NCI-H128 (cell line): Measurements from ENCODE around the gene HMSD.

Experiments used
- DNase-seq: peaks from one replicate; lab custom pipeline; 2025; ENCODE audit not compliant: unreplicated experiment; lab: John Stamatoyannopoulos, UW

The HMSD gene

GRCh38 chr18:63987743-63988142, 38.6 kb downstream of the HMSD start:
- no peak for DNase-seq

GRCh38 chr18:63992751-63993150, 43.6 kb downstream of the HMSD start:
- no peak for DNase-seq

- DNase-seq: no peak
Observed at GRCh38 chr18:63994783-63995399, 45.8 kb downstream of the HMSD start.

GRCh38 chr18:63997041-63997440, 47.9 kb downstream of the HMSD start:
- DNase-seq: no peak

- DNase-seq: no peak
Observed at GRCh38 chr18:63997606-63998005, 48.5 kb downstream of the HMSD start.

GRCh38 chr18:63999871-64000270, 50.8 kb downstream of the HMSD start:
- no peak for DNase-seq

GRCh38 chr18:64002581-64002980, 53.5 kb downstream of the HMSD start:
- no peak for DNase-seq

- DNase-seq: no peak
Observed at GRCh38 chr18:64009305-64009704, 60.2 kb downstream of the HMSD start.
